Astrocyte of the hippocampus (primary cell): ENCODE measurements around the gene EFCAB8.
"Not testable (repeated sequence)": the region's sequence is repeated elsewhere in the genome, so short reads cannot be mapped to it uniquely, and the experiment has no call there.

ENCODE experiments used
- DNase-seq: peaks from one replicate; pipeline ENCODE4 v3.0.0; 2011; ENCODE audit warnings: low read depth, low spot score

EFCAB8 gene

DNA sequence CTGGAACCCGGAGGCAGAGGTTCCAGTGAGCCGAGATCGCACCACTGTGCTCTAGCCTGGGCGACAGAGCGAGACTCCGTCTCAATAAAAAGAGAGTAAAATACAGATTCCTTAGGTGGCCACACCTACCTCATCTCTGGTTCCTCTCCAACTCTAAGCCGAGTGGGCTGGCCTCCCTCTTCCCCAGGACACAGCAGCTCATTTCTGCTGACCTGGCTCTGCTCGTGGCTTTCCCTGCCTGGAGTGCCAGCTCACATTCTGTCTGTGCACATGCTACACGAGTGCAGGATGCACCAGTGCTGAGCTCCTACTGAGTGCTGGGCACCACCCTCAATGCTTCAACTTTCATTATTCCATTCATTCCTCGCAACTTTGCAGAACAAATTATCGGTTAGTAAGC lies 28.8 kb downstream of the EFCAB8 start:
- DNase-seq, result no peak

DNA sequence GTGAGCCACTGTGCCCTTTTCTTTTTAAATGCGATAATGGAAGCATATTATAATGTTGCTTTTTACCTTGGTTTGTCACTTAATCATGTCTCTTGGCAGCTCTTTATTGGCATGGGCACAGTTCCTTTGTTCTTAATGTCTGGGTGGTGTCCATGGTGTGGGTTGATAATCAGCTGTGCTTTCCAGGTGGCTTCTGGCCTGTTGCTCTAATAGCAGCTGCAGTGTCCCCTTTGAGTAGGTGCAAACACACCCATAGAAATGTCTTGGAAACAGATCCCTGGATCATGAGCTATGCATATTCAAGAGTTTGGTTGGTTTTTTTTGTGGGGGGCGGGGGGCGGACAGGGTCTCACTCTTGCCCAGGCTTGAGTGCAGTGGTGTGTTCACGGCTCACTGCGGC lies 29.9 kb downstream of the EFCAB8 start:
- DNase-seq, result no peak

DNA sequence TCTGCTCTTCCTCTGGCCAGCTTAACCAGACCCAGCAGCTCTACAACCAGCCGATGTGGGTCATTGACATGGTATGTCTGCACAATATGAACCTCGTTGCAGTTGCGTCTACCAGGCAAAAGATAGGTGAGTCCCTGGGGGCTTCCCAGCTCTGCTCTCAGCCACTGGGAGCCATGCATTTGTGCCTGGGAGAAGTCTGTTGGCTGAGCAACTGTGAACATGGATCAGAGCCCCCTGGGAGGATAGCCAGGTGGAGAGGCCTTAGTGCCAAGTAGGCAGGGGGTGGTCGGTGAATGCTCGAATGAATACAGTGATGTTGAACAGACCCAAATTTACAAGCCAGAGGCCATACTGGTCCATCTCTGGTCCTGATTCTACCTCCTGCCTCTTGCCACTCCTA lies 30.6 kb downstream of the EFCAB8 start:
- DNase-seq, result no peak

DNA sequence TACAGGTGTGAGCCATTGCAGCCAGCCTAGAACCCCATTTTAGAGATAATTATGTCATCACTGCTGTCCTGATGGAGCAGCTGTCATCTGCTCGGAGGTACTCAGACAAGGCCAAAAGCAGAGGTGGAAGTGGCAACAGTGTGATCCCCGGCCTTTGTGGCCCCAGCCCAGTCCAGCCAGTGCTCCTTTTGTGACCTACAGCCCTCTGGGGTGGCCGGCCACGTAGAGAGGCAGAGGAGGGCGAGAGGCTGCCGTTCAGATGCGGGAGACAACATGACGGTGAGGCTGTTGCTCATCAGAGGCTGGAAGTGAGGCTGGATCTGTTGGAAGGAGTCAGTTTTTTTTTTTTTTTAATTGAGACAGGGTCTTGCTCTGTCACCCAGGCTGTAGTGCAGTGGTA lies 32.8 kb downstream of the EFCAB8 start:
- DNase-seq, result no peak

DNA sequence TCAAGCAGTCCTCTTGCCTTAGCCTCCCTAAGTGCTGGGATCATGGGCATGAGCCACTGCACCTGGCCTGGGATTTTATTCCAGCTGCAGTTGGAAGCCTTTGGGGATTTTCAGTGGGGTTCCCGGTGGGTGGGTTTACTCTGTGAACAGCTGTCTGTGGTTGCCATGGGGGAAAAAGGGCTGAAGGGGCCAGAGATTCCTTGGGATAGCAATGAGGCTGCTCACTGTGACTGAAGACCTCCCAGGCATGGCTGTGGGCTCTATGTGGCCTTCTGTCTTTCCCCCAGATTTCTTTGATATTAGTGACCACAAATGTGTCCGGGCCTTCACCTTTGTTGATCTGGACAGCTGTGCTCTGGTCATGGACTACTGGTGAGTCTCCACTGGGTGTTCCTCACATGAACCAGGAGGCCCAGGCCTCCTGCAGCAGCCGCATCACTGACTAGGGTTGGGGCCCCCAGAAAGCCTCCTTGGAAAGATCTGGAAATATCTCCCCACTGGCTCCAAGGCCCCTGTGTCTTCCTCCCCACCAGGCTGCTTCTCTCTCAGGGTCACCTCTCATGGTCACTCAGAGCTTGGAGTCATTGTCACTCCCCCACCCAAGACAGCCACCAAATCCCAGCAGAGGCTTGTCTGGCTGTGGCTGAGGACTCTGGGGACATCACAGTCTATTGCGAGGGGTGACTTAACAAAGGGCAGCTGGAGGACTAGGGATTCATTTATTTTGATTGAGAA lies 33.4 kb downstream of the EFCAB8 start:
- DNase-seq, result no peak

DNA sequence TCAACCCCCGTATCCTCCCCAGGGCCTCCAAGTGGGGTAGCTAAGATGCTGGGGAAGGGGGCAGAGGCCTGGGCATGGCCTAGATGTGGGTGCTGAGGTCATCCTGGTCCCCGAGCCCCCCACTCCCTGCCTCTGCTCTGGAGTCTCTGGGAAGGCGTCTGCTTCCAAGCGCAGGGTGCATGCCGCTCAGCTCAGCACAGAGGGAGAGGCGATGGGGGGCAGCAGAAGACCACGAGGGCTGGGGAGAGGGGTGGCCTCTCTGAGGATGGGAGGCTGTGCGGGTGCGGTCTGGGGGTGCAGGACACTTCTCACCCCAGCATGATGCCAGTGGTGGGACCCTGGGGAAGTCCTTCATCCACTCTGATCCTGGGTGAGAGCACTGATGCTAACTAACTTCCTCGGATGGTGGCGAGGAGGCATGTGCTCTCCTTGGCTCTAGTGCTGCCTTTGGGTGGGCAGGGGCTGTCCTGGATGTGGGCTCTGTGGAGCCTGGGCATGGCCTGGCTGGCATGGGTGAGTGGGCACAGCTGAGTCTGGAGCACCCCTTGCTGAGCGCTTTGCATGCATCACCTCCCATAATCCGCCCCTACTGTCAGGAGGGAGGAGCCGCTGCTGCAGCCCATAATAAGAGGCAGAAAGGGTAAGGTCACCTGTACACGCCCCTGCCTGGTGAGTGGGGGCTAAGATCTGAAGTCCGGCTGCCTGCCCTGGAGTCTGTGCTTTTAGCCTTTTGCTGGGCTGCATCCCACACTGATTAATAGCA lies 34.7 kb downstream of the EFCAB8 start:
- DNase-seq, result no peak

DNA sequence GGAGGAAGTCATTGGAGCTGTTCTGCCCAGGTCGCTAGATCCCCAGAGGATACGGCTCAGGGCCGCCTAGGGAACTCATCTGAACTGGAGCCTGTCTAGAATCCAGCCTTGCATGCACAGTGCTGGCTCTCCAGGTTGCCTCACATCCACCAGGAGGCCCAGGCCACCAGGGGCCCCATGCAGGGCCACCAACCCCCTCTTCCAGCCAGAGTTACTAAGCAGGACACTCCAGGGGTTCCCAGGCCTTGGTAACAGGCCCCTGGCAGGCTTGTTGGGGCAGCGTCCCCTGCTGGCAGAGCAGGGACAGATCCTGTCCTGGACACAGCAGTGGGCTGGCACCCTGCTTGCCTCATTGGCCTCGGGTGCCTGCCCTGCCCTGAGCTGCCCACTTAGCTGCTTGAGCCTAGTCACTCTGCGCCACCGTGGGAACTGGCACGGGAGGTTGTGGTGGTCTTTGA lies 35.3 kb downstream of the EFCAB8 start:
- peak; percentile 32 for DNase-seq

GRCh38 chr20:32894711-32895355 lies 36.1 kb downstream of the EFCAB8 start:
- DNase-seq, result no peak

- DNase-seq, result no peak
These were observed 38.0 kb downstream of the EFCAB8 start for GRCh38 chr20:32896521-32897280.

DNA sequence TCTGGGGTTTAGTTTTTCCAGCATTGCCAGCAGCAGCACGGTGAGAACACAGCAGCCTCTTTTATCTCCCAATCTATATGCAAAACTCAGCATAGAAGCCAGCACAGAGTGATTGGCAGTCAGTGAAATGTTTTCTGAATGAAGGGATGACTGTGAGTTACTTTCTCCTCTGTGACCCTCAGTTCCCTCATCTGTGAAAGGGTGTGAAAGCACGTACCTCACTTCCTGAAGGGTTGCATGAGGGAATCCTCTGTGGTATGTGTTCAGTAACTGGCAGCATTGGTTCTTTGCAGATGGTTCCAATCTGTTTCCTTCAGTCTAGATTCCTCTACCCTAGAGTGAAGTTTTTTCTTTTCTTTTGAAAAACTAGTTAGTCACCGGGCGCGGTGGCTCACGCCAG lies 40.0 kb downstream of the EFCAB8 start:
- peak; percentile 12 for DNase-seq

- peak; percentile 70 for DNase-seq
These were observed 44.0 kb downstream of the EFCAB8 start for GRCh38 chr20:32902456-32903420.

- DNase-seq, result no peak
These were observed 45.0 kb downstream of the EFCAB8 start for GRCh38 chr20:32903666-32904175.

DNA sequence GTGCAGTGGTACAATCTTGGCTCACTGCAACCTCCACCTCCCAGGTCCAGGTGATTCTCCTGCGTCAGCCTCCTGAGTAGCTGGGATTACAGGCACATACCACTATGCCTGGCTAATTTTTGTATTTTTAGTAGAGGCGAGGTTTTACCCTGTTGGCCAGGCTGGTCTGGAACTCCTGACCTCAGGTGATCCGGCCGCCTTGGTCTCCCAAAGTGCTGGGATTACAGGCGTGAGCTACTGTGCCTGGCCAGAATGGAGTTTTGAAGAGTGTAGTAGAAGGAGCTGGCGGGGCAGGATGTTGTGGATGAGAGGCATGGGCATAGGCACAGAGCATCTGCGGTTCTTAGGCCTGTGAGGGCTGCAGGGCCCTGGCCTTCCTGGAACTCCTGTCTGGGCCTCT lies 46.0 kb downstream of the EFCAB8 start:
- not testable (repeated sequence) for DNase-seq

- no peak for DNase-seq
These were observed 47.5 kb downstream of the EFCAB8 start for GRCh38 chr20:32906200-32906599.

GRCh38 chr20:32906871-32907495 lies 48.3 kb downstream of the EFCAB8 start:
- no peak for DNase-seq

DNA sequence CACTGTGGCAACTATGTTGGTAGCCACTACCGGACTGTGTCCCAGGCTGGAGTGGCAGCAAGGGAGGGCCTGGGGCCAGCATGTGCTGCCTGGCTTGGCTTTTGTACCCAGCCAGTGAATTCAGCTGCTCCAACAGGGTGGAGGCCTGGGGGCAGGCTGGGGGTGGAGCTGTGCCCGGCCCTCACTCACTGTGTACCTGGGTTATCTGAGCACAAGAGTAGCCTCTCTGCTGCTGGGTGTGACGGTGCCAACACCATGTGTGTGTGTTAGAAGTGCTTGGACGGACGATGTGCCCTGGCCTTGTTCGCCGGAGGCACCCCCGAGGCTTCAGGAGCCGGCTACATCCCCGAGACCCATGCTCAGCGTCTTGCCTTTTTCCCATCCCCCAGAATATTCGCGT lies 49.2 kb downstream of the EFCAB8 start:
- no peak for DNase-seq

DNA sequence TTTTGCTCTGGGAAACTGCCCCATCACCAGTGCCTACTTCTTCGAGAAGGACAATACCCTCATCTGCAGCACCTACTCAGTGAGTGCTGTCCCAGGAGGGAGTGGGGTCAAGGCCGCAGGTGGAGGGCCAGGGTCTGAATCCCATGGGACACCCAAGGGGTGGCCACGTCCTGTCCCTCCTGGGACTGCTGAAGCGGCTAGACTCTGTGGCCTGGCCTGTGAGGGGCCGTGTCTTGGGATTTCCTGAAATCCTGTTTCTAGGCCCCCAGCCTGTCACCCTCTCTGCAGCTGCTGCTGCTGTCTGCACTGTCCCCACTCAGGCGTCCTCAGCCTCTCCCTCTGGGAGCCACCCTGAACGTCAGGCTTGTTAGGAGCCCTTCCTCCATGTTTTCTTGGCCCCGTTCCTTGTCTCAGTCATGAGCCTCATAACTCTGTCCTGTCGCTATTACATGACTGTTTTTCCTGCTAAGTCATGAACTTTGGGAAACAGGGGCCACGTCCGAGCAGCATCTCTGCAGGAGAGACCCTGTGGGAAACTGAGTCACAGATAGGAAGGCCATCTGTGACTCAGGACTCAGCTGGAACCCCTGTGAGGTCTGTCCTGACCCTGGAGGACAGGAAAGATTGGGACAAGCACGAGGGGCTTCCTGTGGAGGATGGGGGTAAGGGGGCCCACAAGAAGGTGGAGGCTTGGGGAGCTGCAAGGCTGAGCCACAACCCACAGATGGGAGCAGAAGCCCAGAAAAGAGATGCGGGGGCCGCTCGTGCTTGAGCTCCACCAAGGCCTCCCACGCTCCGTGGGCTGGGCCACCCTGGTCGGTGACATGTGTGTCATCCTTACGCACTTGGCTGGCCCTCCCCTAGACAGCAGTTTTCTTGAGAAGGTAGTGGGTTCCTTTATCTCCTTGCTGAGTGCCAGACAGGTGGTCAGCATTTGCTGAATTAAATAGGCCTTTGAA lies 49.9 kb downstream of the EFCAB8 start:
- no peak for DNase-seq

DNA sequence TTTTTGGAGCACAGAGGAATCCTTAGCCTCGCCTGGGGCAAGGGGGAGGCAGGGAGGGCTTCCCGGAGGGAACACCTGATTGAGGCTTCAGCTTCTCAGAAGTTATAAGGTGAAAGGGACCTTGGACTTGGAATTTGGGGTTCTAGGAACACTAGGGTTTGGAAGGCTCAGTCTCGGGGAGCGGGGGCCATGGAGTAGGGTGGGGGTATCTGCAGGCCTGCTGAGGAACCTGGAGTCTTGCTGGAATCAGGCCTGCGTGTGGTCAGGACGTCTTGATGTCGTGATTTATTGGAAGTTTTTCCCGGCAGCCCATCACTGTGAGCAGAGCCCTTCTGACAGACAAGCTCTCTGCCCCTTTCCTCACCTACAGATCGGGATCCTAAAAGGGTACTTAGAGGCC lies 50.7 kb downstream of the EFCAB8 start:
- DNase-seq, result no peak
